ENCODE data around the gene SPEG. TPM values are rescaled to one million over a fixed set of nuclear protein-coding genes. Genes with fewer than 3 reads are reported as not detected.

Gene SPEG
- total RNA-seq, 1 donor from 2014 or later: 71.2 TPM

DNA sequence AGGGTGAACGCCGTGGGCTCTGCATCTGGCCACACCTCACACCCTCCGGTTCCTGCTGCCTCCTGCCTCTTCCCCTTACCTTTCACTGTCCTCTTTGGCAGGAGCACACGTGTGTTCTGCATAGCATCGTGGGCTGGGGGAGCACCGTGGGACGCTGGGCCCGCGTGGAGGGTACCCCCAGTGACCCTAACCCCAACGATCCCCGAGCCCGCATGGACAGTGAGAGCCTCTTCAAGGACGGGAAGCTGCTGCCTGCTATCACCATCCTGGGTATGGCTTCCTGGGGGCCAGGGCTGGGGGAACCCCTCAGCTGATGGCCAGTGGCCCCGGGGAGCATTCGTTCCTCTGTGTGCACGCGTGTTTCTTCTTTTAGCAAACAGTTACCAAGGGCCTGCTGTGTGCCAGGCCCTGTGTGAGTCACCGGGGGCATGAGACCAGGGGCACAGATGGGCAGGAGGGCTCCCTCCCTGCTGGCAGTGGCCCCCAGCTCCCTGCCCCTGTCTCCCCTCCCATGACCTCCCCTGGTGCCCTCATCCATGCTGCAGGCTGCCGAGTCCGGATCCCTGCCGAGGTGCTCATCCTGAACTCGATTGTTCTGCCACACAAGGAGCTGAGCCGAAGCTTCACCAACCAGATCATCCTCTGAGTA lies 71.6 kb downstream of the SPEG start:
- no peaks in the 10 kb centered on the region for H3K9me3 ChIP-seq (ENCODE audit: insufficient read depth, low read depth, low read length)
- no peak for FAIRE-seq
- H3K27me3 ChIP-seq (ENCODE audit: insufficient read depth, low read length): peaks cover 2% of the 10 kb centered on the region
- H4K20me1 ChIP-seq (ENCODE audit: insufficient read depth, low read length): peaks cover 8% of the 10 kb centered on the region
- Mint-ChIP-seq H3K27me3 (ENCODE audit: low read depth, unreplicated experiment) (peaks cover 2% of the 10 kb centered on the region), H3K4me3 (ENCODE audit: unreplicated experiment) (no peak overlapping the region), H3K27ac (ENCODE audit: unreplicated experiment) (no peak overlapping the region), H3K9me3 (ENCODE audit: unreplicated experiment) (peaks cover 2% of the 10 kb centered on the region), H3K4me1 (ENCODE audit: low read depth, unreplicated experiment) (peaks cover 18% of the 10 kb centered on the region), H3K36me3 (ENCODE audit: low read depth, unreplicated experiment) (peaks cover 18% of the 10 kb centered on the region)
- H3K9ac ChIP-seq (ENCODE audit: low read length): peak overlapping the region; percentile 1
- H3K79me2 ChIP-seq (ENCODE audit: insufficient read depth, low read length): no peaks in the 10 kb centered on the region
- no peak overlapping the region for H3K27ac ChIP-seq (ENCODE audit: low read depth, low read length)
- H3K4me2 ChIP-seq (ENCODE audit: low read length): no peak overlapping the region
- no peak overlapping the region for H3K4me3 ChIP-seq (ENCODE audit: insufficient read depth, low read depth, low read length)
- no peak for DNase-seq (ENCODE audit: low read depth)
- TF ChIP-seq EZH2 (IDR thresholded peaks at IDR 0.05; ENCODE audit: insufficient read depth, low read length): no peak
- TF ChIP-seq CTCF (IDR thresholded peaks at IDR 0.05; ENCODE audit: insufficient read depth, low read depth, low read length): no peak
- no peak overlapping the region for H2AFZ ChIP-seq (ENCODE audit: low read depth, low read length)
- peaks cover 21% of the 10 kb centered on the region for H3K4me1 ChIP-seq (ENCODE audit: insufficient read depth, low read length)
- H3K36me3 ChIP-seq (ENCODE audit: insufficient read depth, low read length): peaks cover 7% of the 10 kb centered on the region

GRCh38 chr2:219506802-219507526 lies 72.3 kb downstream of the SPEG start:
- peaks cover 8% of the 10 kb centered on the region for H4K20me1 ChIP-seq (ENCODE audit: insufficient read depth, low read length)
- peaks cover 7% of the 10 kb centered on the region for H3K36me3 ChIP-seq (ENCODE audit: insufficient read depth, low read length)
- H3K4me1 ChIP-seq (ENCODE audit: insufficient read depth, low read length): peaks cover 20% of the 10 kb centered on the region
- H3K27ac Mint-ChIP-seq (ENCODE audit: unreplicated experiment): peak overlapping the region; percentile 86
- no peak for DNase-seq (ENCODE audit: low read depth)
- H3K4me3 Mint-ChIP-seq (ENCODE audit: unreplicated experiment): no peak overlapping the region
- no peak for TF ChIP-seq CTCF (IDR thresholded peaks at IDR 0.05; ENCODE audit: insufficient read depth, low read depth, low read length)
- no peak for TF ChIP-seq EZH2 (IDR thresholded peaks at IDR 0.05; ENCODE audit: insufficient read depth, low read length)
- H3K27me3 ChIP-seq (ENCODE audit: insufficient read depth, low read length): peaks cover 4% of the 10 kb centered on the region
- H3K4me1 Mint-ChIP-seq (ENCODE audit: low read depth, unreplicated experiment): peaks cover 13% of the 10 kb centered on the region
- no peak overlapping the region for H3K27ac ChIP-seq (ENCODE audit: low read depth, low read length)
- H3K4me3 ChIP-seq (ENCODE audit: insufficient read depth, low read depth, low read length): no peak overlapping the region
- H3K4me2 ChIP-seq (ENCODE audit: low read length): no peak overlapping the region
- H3K9me3 ChIP-seq (ENCODE audit: insufficient read depth, low read depth, low read length): no peaks in the 10 kb centered on the region
- peak overlapping the region; percentile 1 for H3K9ac ChIP-seq (ENCODE audit: low read length)
- H3K79me2 ChIP-seq (ENCODE audit: insufficient read depth, low read length): no peaks in the 10 kb centered on the region
- no peak for FAIRE-seq
- H3K36me3 Mint-ChIP-seq (ENCODE audit: low read depth, unreplicated experiment): peaks cover 14% of the 10 kb centered on the region
- H3K27me3 Mint-ChIP-seq (ENCODE audit: low read depth, unreplicated experiment): peaks cover 2% of the 10 kb centered on the region
- no peaks in the 10 kb centered on the region for H3K9me3 Mint-ChIP-seq (ENCODE audit: unreplicated experiment)
- H2AFZ ChIP-seq (ENCODE audit: low read depth, low read length): no peak overlapping the region
